HL-60 (cell line): ENCODE results near the gene LAMC3.
A peak's percentile ranks its signal among the peaks of the same experiment; 100 is the strongest.

Source experiments
- DNase-seq, 2 experiments: peaks; one replicate each; pipeline ENCODE4 v3.0.0-alpha.2; 2010 to 2020; ENCODE audit warnings: low read depth in 1 of 2, low spot score in 1 of 2
- H3K27ac ChIP-seq: fragments of 250-450 bp; sonication (Bioruptor Pico); replicated peaks from 2 replicates; pipeline ENCODE4 v1.5.1; 2020; ENCODE audit warnings: mild to moderate bottlenecking, moderate library complexity
- H3K27me3 ChIP-seq: fragments of 250-450 bp; sonication (Bioruptor Pico); 2 replicates; pipeline ENCODE4 v1.5.1; 2021; ENCODE audit warnings: mild to moderate bottlenecking, moderate library complexity; ENCODE audit not compliant: insufficient read depth, poor library complexity, severe bottlenecking
- H3K4me3 ChIP-seq: replicated peaks from 2 replicates; pipeline ENCODE4 v1.5.1; 2011; ENCODE audit warnings: mild to moderate bottlenecking, control low read depth, low read length; ENCODE audit not compliant: insufficient read depth
- GABPA ChIP-seq: IDR thresholded peaks from 2 replicates; pipeline ENCODE4 v1.6.1; 2012; ENCODE audit warnings: low read depth
- POLR2AphosphoS5 ChIP-seq: IDR thresholded peaks from 2 replicates; pipeline ENCODE4 v1.6.1; 2012; ENCODE audit warnings: low read depth
- SPI1 ChIP-seq: IDR thresholded peaks from 2 replicates; pipeline ENCODE4 v1.6.1; 2012; ENCODE audit warnings: low read depth, mild to moderate bottlenecking, borderline replicate concordance
- TF ChIP-seq, protein P1 (sequence below): IDR thresholded peaks from 2 replicates; pipeline ENCODE4 v1.6.1; 2012; ENCODE audit warnings: low read depth; ENCODE audit not compliant: insufficient replicate concordance
- TF ChIP-seq, protein P2 (sequence below): IDR thresholded peaks from one replicate; pipeline ENCODE4 v1.5.1; 2011; ENCODE audit warnings: low read length, control low read depth, inconsistent platforms; ENCODE audit not compliant: insufficient read depth

The LAMC3 gene

DNA sequence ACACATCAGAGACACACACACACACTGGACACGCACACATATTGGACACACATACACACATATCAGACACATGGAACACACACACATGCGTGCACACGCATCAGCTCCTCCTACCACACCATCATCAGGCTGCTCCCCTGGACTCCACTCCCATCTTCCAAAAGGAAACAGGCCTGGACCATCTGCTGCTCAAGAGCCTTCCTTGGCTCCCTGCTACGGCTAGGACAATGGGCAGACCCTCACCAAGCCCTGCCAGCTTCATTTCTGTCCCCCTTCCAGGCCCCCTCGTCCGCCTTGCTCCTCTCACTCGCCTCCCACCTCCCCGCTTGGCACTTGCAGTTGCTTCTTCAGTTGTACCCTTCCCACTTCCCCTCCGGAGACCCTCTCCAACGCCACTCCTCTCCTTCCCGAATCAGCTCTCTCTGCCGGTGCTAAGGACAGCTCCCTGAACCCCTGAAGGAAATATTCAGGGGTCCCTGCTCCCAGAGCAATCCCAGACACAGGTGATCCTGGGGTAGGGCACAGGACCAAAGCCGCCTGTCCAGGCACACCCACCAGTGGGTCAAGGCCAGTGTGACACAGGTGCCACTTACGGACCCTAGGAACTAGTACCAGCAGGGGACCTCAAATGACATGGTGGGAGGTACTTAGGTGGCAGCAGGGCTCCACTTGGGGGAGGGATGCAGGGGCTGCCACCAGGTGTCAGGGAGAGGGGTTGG is 12.1 kb upstream of the LAMC3 start:
- Histone ChIP-seq H3K27me3 (no peaks in the 10 kb centered on the region), H3K27ac (no peak overlapping the region), H3K4me3 (no peak overlapping the region)
- DNase-seq, result no peak
- TF ChIP-seq GABPA (no peak), SPI1 (no peak)
- TF ChIP-seq, protein P1, sequence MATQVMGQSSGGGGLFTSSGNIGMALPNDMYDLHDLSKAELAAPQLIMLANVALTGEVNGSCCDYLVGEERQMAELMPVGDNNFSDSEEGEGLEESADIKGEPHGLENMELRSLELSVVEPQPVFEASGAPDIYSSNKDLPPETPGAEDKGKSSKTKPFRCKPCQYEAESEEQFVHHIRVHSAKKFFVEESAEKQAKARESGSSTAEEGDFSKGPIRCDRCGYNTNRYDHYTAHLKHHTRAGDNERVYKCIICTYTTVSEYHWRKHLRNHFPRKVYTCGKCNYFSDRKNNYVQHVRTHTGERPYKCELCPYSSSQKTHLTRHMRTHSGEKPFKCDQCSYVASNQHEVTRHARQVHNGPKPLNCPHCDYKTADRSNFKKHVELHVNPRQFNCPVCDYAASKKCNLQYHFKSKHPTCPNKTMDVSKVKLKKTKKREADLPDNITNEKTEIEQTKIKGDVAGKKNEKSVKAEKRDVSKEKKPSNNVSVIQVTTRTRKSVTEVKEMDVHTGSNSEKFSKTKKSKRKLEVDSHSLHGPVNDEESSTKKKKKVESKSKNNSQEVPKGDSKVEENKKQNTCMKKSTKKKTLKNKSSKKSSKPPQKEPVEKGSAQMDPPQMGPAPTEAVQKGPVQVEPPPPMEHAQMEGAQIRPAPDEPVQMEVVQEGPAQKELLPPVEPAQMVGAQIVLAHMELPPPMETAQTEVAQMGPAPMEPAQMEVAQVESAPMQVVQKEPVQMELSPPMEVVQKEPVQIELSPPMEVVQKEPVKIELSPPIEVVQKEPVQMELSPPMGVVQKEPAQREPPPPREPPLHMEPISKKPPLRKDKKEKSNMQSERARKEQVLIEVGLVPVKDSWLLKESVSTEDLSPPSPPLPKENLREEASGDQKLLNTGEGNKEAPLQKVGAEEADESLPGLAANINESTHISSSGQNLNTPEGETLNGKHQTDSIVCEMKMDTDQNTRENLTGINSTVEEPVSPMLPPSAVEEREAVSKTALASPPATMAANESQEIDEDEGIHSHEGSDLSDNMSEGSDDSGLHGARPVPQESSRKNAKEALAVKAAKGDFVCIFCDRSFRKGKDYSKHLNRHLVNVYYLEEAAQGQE, result no peak

GRCh38 chr9:130997395-130997684 is 11.6 kb upstream of the LAMC3 start:
- DNase-seq, result no peak
- no peak overlapping the region for H3K4me3 ChIP-seq
- H3K27ac ChIP-seq, result no peak overlapping the region
- TF ChIP-seq, protein P2, sequence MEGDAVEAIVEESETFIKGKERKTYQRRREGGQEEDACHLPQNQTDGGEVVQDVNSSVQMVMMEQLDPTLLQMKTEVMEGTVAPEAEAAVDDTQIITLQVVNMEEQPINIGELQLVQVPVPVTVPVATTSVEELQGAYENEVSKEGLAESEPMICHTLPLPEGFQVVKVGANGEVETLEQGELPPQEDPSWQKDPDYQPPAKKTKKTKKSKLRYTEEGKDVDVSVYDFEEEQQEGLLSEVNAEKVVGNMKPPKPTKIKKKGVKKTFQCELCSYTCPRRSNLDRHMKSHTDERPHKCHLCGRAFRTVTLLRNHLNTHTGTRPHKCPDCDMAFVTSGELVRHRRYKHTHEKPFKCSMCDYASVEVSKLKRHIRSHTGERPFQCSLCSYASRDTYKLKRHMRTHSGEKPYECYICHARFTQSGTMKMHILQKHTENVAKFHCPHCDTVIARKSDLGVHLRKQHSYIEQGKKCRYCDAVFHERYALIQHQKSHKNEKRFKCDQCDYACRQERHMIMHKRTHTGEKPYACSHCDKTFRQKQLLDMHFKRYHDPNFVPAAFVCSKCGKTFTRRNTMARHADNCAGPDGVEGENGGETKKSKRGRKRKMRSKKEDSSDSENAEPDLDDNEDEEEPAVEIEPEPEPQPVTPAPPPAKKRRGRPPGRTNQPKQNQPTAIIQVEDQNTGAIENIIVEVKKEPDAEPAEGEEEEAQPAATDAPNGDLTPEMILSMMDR, result no peak
- TF ChIP-seq, protein P1, result no peak
- TF ChIP-seq SPI1 (no peak), POLR2AphosphoS5 (no peak), GABPA (no peak)
- no peaks in the 10 kb centered on the region for H3K27me3 ChIP-seq

GRCh38 chr9:130997925-130998596 is 10.9 kb upstream of the LAMC3 start:
- Histone ChIP-seq H3K27ac (no peak overlapping the region), H3K27me3 (no peaks in the 10 kb centered on the region), H3K4me3 (no peak overlapping the region)
- DNase-seq, result peak; percentile 61 to 68
- no peak for TF ChIP-seq SPI1
- TF ChIP-seq, protein P2, result peak; percentile 55

DNA sequence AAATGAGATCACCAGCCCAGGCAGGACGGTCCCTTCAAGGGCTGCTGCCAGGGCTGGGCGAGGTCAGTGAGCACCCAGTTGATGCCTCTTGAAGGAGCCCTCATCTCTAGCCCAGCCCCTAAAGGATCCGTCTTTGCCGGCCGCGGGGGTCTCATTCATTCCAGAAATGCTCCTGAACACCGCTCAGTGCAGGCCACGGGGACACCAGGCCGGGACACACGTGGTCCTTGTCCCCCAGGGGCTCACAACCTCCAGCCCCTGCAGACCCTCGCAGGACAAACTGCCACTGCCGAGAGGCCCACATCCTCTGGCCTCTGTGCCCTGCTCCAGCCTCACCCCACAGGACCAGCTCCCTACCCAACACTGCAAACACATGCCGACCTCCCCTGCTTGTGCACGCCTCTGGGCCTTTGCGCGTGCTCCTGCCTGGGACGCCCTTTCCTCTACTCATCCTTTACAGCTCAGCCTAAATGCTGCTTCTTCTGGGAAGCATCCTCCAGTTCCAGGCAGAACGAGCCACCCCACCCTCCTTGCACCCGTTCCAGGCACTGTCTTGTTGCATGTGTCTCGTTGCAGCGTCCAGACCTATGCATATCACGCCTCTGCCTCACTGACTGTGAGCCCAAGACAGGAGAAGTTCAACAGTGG is 10.3 kb upstream of the LAMC3 start:
- no peak for DNase-seq

More for the DNA sequence above, 10.3 kb upstream of the LAMC3 start:
- Histone ChIP-seq H3K27ac (no peak overlapping the region), H3K27me3 (no peaks in the 10 kb centered on the region), H3K4me3 (no peak overlapping the region)
- TF ChIP-seq POLR2AphosphoS5 (no peak), GABPA (no peak), SPI1 (no peak)
- TF ChIP-seq, protein P2, result no peak
- TF ChIP-seq, protein P1, result no peak
